HCT116 (cell line): ENCODE measurements around the gene BMP7.

Source experiments
- EZH2 ChIP-seq: fragments of 200-600 bp; sonication (generic); IDR thresholded peaks from 2 replicates; pipeline ENCODE4 v1.6.1; 2017; ENCODE audit warnings: antibody characterized with exemption, mixed run types
- EZH2phosphoT487 ChIP-seq: fragments of 200-600 bp; IDR thresholded peaks from 2 replicates; pipeline ENCODE4 v1.6.1; 2018; ENCODE audit warnings: antibody characterized with exemption, borderline replicate concordance
- POLR2A ChIP-seq: IDR thresholded peaks from 2 replicates; pipeline ENCODE4 v1.7.0; 2011; ENCODE audit warnings: borderline replicate concordance; ENCODE audit not compliant: insufficient read depth, insufficient read length; ENCODE audit errors: extremely low read depth
- RAD21 ChIP-seq: IDR thresholded peaks from 2 replicates; pipeline ENCODE4 v1.6.1; 2012; ENCODE audit warnings: low read depth, mild to moderate bottlenecking
- SP1 ChIP-seq: IDR thresholded peaks from 2 replicates; pipeline ENCODE4 v1.6.1; 2012; ENCODE audit warnings: low read depth
- TCF7L2 ChIP-seq: IDR thresholded peaks from 2 replicates; pipeline ENCODE4 v1.7.0; 2011; ENCODE audit warnings: borderline replicate concordance, inconsistent platforms; ENCODE audit not compliant: insufficient read depth, insufficient read length; ENCODE audit errors: extremely low read depth
- YY1 ChIP-seq: IDR thresholded peaks from 2 replicates; pipeline ENCODE4 v1.6.1; 2011; ENCODE audit warnings: low read length, low read depth, moderate library complexity, mild to moderate bottlenecking; ENCODE audit not compliant: insufficient replicate concordance; ENCODE audit errors: extremely low read depth
- ZFX ChIP-seq: fragments of 450-650 bp; IDR thresholded peaks from 2 replicates; pipeline ENCODE4 v1.6.1; 2017
- ZNF274 ChIP-seq: fragments of 200-500 bp; sonication (Bioruptor generic); IDR thresholded peaks from 2 replicates; pipeline ENCODE4 v1.6.1; 2014; ENCODE audit warnings: mild to moderate bottlenecking, low read depth, low read length, inconsistent platforms
- TF ChIP-seq, protein P1 (sequence below): IDR thresholded peaks from 2 replicates; pipeline ENCODE4 v1.6.1; 2012; ENCODE audit warnings: low read depth
- TF ChIP-seq, protein P2 (sequence below), 3 experiments: fragments of 200-600 bp in 1 of 3; sonication (generic) in 1 of 3; IDR thresholded peaks in 2 of 3; conservative IDR thresholded peaks in 1 of 3; 2 replicates each; pipeline ENCODE4 v1.5.1; 2012 to 2017; ENCODE audit warnings: low read depth in 2 of 3, low read length in 2 of 3, antibody characterized with exemption in 1 of 3, borderline replicate concordance in 1 of 3, control low read depth in 1 of 3, mild to moderate bottlenecking in 1 of 3, mixed read lengths in 1 of 3, mixed run types in 1 of 3, moderate library complexity in 1 of 3; ENCODE audit not compliant: insufficient read depth in 1 of 3

DNA sequence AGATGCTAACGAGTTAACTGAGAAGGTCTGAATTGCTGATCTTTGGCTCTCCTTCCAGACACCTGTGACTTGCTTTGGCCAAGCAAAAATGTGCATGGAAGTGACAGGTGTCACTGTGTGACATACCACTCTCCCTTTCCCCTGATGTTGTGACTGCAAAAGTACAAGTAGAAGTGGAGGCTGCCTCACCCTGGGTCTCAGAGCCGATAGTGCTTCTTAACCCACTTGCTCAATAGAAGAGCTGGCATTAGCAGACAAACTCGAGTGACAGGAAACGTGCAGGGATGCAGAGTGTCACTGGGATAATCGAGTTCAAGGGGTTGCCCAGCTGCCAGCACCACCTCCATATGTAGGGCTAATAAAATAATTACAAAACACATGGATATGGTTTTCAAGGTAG lies 46.8 kb upstream of the BMP7 start:
- no peak for TF ChIP-seq POLR2A
- TF ChIP-seq, protein P1, sequence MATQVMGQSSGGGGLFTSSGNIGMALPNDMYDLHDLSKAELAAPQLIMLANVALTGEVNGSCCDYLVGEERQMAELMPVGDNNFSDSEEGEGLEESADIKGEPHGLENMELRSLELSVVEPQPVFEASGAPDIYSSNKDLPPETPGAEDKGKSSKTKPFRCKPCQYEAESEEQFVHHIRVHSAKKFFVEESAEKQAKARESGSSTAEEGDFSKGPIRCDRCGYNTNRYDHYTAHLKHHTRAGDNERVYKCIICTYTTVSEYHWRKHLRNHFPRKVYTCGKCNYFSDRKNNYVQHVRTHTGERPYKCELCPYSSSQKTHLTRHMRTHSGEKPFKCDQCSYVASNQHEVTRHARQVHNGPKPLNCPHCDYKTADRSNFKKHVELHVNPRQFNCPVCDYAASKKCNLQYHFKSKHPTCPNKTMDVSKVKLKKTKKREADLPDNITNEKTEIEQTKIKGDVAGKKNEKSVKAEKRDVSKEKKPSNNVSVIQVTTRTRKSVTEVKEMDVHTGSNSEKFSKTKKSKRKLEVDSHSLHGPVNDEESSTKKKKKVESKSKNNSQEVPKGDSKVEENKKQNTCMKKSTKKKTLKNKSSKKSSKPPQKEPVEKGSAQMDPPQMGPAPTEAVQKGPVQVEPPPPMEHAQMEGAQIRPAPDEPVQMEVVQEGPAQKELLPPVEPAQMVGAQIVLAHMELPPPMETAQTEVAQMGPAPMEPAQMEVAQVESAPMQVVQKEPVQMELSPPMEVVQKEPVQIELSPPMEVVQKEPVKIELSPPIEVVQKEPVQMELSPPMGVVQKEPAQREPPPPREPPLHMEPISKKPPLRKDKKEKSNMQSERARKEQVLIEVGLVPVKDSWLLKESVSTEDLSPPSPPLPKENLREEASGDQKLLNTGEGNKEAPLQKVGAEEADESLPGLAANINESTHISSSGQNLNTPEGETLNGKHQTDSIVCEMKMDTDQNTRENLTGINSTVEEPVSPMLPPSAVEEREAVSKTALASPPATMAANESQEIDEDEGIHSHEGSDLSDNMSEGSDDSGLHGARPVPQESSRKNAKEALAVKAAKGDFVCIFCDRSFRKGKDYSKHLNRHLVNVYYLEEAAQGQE, result no peak
- TF ChIP-seq, protein P2, sequence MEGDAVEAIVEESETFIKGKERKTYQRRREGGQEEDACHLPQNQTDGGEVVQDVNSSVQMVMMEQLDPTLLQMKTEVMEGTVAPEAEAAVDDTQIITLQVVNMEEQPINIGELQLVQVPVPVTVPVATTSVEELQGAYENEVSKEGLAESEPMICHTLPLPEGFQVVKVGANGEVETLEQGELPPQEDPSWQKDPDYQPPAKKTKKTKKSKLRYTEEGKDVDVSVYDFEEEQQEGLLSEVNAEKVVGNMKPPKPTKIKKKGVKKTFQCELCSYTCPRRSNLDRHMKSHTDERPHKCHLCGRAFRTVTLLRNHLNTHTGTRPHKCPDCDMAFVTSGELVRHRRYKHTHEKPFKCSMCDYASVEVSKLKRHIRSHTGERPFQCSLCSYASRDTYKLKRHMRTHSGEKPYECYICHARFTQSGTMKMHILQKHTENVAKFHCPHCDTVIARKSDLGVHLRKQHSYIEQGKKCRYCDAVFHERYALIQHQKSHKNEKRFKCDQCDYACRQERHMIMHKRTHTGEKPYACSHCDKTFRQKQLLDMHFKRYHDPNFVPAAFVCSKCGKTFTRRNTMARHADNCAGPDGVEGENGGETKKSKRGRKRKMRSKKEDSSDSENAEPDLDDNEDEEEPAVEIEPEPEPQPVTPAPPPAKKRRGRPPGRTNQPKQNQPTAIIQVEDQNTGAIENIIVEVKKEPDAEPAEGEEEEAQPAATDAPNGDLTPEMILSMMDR (IDR thresholded peaks at IDR 0.05 in 2 of 3, conservative IDR thresholded peaks at IDR 0.05 in 1 of 3; ENCODE audit: borderline replicate concordance in 1 of 3, insufficient read depth in 1 of 3, low read depth in 2 of 3, low read length in 2 of 3), result no peak
- TF ChIP-seq EZH2, result no peak
- TF ChIP-seq TCF7L2, result no peak
- no peak for TF ChIP-seq ZNF274
- no peak for TF ChIP-seq SP1
- no peak for TF ChIP-seq YY1
- no peak for TF ChIP-seq RAD21
- no peak for TF ChIP-seq ZFX
- no peak for TF ChIP-seq EZH2phosphoT487
